Measurements from ENCODE around the gene DGKZ. TPM values are rescaled to one million over a fixed set of nuclear protein-coding genes. Genes with fewer than 3 reads are reported as not detected.

DGKZ gene
- total and polyA plus RNA-seq, 2 of the 13 experiments (the other 11 are each of a cell fraction or from before 2014, with no cell fraction given), result 15.8 to 20.7 TPM

GRCh38 chr11:46369458-46370152, 22.3 kb downstream of the DGKZ start (continued):
- TF ChIP-seq HNRNPL (IDR thresholded peaks at IDR 0.05; ENCODE audit: low read depth, low read length), result peak; percentile 51; the same call in 1 of the 2 replicates
- TF ChIP-seq NKX3-1 (CRISPR knock-in tag; IDR thresholded peaks at IDR 0.05), result no peak
- TF ChIP-seq MXD3 (CRISPR knock-in tag; IDR thresholded peaks at IDR 0.05), result 0 out of 2 replicates have a peak, but pooled peaks have one; percentile 25
- peak; percentile 68; the same call in 1 of the 2 replicates for TF ChIP-seq DNMT1 (CRISPR knock-in tag; IDR thresholded peaks at IDR 0.05)
- peak; percentile 81 for TF ChIP-seq ZBTB38 (CRISPR knock-in tag; IDR thresholded peaks at IDR 0.05)
- TF ChIP-seq ZNF124 (CRISPR knock-in tag; IDR thresholded peaks at IDR 0.05), result no peak
- TF ChIP-seq TEAD3 (CRISPR knock-in tag; optimal IDR thresholded peaks at IDR 0.05; ENCODE audit: borderline replicate concordance), result peak; percentile 55
- TF ChIP-seq, protein P1, sequence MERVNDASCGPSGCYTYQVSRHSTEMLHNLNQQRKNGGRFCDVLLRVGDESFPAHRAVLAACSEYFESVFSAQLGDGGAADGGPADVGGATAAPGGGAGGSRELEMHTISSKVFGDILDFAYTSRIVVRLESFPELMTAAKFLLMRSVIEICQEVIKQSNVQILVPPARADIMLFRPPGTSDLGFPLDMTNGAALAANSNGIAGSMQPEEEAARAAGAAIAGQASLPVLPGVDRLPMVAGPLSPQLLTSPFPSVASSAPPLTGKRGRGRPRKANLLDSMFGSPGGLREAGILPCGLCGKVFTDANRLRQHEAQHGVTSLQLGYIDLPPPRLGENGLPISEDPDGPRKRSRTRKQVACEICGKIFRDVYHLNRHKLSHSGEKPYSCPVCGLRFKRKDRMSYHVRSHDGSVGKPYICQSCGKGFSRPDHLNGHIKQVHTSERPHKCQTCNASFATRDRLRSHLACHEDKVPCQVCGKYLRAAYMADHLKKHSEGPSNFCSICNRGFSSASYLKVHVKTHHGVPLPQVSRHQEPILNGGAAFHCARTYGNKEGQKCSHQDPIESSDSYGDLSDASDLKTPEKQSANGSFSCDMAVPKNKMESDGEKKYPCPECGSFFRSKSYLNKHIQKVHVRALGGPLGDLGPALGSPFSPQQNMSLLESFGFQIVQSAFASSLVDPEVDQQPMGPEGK (CRISPR knock-in tag; IDR thresholded peaks at IDR 0.05), result peak; percentile 21; the same call in 1 of the 2 replicates
- TF ChIP-seq, protein P2, sequence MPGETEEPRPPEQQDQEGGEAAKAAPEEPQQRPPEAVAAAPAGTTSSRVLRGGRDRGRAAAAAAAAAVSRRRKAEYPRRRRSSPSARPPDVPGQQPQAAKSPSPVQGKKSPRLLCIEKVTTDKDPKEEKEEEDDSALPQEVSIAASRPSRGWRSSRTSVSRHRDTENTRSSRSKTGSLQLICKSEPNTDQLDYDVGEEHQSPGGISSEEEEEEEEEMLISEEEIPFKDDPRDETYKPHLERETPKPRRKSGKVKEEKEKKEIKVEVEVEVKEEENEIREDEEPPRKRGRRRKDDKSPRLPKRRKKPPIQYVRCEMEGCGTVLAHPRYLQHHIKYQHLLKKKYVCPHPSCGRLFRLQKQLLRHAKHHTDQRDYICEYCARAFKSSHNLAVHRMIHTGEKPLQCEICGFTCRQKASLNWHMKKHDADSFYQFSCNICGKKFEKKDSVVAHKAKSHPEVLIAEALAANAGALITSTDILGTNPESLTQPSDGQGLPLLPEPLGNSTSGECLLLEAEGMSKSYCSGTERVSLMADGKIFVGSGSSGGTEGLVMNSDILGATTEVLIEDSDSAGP (CRISPR knock-in tag; IDR thresholded peaks at IDR 0.05; ENCODE audit: borderline replicate concordance), result 0 out of 2 replicates have a peak, but pooled peaks have one; percentile 27
- TF ChIP-seq ZHX1 (CRISPR knock-in tag; IDR thresholded peaks at IDR 0.05; ENCODE audit: low read depth), result 0 out of 2 replicates have a peak, but pooled peaks have one; percentile 18

All from HepG2 (cell line).